HG03442 (cell line): ENCODE results near the gene EEF1A2.
"Not testable (repeated sequence)": the region's sequence is repeated elsewhere in the genome, so short reads cannot be mapped to it uniquely, and the experiment has no call there.

Source experiments
- ATAC-seq: cut with Tn5 transposase; IDR thresholded peaks from one replicate; pipeline ENCODE4 v1.9.1; 2021; ENCODE audit warnings: mild to moderate bottlenecking, moderate library complexity; ENCODE audit not compliant: unreplicated experiment

EEF1A2 gene

DNA sequence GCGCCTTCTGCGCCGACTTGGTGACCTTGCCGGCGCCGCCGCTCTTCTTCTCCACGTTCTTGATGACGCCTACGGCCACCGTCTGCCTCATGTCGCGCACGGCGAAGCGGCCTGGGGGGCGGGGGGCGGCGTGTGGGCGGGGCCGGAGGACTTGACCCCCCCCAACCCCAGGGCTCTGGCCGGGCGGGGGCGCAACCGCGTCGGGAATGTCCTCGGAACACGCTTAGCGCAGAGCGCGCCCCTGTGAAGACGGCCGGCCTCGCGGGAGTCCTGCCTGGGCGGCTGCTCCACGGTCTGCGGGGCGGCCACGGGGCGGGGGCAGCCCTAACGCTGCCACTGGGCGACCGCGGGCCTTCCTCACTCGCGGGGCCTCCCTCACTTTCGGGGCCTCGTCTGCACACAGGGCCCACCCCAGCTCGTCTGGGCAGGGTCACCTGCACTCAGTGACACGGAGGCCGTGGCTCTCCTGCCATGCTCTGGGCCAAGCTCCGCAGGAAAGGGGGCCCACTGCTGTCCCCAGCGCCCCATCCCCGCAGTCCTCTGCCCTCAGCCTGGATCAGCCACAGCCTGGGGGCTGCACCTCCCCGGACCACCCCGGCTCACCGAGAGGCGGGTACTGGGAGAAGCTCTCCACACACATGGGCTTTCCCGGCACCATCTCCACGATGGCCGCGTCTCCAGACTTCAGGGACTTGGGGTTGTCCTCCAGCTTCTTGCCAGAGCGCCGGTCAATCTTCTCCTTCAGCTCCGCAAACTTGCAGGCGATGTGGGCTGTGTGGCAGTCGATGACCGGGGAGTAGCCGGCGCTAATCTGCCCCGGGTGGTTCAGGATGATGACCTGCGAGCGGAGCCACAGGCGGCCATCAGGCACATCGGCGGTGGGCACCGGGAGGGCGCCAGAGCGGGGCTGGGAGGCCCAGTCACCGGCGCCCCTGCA is 10.3 kb downstream of the EEF1A2 start:
- no peak for ATAC-seq

DNA sequence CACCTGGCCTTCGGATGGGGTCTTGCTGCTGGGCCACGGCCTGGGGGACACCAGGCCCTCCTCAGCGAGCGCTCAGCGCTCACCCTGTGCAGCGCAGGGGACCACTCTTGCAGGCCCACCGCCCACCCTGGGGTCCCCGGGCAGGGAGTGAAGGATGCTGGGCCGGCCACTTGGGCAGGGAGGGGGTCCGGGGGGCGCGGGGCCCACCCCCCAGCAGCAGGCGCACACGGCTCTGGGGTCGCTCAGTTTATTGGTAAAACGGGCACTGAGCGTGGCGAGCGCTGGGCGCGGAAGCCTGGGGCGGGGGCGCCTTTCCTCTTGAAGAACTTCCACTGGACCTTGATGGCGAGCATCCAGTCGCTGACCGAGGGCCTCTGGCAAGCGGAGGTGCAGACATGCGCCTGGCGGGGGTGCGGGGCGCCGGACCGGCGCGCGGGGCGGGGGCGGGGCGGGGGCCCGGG is 11.1 kb downstream of the EEF1A2 start:
- no peak for ATAC-seq

DNA sequence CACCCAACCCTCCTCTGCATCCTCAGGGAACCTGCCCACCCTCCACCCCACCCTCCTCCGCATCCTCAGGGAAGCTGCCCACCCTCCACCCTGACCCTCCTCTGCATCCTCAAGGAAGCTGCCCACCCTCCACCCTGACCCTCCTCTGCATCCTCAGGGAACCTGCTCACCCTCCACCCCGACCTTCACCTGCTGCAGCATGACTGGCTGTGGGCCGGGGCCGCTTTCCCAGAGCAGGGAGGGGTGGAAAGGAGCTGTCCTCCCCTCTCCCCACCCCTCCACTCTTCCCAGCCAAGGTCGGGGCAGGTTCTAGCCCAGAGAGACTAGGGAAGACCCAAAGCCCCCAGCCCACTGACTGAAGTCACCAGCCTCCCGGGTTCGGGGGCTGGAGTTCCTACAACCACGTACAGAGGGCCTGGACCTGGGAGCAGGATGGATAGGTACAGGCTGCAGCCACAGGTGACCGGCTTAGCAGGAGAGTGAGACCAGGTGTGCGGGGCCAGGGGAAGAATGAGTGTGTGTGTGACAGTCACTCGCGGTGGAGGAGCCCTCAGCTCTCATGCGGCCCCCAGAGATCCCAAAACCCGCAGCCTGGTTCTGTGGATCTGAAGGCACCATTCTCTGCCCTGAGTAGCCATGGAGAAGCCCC is 11.6 kb downstream of the EEF1A2 start:
- ATAC-seq: no peak

DNA sequence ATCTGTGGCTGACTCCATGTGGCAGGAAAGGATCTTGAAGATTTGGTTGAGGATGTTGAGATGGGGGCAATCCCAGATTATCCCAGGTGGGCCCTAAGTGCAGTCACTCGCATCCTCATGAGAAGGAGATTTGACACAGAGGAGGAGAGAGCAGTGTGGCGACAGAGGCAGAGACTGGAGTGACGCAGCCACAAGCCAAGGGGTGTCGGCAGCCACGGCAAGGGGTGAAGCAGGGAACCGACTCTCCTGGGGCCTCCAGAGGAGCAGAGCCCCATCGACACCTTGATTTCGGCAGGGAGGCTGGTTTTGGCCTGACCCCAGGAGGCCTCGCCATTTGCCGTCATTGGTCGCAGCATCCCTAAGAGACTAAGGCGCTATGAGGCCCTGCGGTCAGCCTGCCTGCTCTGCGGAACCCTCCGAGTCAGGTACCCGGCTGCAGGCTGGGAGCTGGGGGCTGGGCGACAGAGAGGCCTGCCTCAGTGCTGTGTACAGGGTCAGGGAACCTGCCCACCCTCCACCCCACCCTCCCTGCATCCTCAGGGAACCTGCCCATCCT is 12.5 kb downstream of the EEF1A2 start:
- ATAC-seq: no peak

DNA sequence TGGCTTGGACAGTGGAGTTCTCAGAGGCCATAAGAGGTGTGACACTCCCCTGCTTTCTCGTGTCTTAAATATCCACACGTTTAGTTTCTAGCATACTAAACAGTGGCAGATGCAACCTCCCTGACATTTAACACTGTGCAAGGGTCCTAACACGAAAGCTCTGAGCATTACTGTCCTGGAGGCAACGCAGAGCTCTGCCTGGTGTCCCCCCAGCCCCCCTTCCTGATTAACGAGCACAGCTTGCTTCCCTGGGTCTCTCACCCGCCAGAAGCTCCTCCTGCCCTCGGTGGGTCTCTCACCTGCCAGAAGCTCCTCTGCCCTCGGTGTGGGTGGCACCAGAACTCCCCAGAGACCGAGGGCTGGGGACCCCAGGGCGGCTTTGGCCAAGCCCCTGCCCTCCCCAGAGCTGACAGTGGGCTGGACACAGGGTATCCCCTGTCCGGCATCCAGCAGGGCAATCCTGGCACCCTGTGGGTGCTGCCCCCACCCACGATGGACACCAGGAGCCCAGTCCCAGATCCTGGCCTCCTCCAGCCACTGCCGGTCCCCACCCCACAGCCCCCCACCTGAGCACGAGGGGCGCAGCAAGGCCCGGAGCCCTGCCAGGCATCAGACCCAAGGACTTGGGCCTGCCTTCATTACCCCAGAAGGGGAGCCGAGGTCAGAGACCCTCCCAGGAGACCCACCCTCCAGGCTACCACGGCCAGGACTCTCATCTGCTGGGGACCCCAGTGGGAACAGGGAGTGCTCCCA is 14.1 kb downstream of the EEF1A2 start:
- ATAC-seq: no peak

DNA sequence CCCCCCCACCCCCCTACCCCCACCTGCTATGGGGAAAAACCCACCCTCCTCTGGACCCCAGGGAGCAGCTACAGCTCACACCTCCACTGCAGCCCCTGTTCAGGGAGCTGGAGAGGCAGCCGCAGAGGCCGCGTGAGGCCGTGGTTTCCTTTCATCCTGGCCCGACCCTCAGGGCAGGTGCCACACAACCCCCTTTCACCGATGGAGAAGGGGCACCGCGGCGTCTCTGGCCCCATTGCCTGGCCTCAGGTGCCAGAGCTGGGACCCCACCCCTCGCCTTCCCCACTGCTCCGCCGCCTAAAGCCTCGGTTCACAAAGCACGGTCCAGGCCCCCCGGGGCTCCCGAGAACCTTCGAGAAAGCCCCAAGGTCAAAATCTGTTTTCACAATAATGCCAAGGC is 14.6 kb downstream of the EEF1A2 start:
- ATAC-seq: no peak

DNA sequence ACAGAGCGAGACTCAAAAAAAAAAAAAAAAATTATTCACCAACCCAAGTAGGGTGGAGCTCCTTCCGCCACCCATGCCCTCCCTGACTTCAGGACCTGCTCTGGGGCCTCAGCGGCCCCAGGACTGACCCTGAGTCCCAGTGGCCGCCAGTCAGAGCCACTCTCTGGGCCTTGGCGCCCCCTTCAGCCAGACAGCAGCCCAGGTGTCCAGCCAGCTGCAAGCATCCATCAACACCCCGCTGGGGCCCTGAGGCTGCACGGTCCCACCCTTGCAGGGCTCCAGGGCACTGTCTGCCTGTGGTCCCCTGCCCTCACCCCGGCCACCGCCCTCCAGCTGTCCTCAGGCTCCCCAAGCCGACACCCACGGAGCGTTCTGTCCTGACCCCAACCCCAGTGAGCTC is 15.0 kb downstream of the EEF1A2 start:
- ATAC-seq: no peak

DNA sequence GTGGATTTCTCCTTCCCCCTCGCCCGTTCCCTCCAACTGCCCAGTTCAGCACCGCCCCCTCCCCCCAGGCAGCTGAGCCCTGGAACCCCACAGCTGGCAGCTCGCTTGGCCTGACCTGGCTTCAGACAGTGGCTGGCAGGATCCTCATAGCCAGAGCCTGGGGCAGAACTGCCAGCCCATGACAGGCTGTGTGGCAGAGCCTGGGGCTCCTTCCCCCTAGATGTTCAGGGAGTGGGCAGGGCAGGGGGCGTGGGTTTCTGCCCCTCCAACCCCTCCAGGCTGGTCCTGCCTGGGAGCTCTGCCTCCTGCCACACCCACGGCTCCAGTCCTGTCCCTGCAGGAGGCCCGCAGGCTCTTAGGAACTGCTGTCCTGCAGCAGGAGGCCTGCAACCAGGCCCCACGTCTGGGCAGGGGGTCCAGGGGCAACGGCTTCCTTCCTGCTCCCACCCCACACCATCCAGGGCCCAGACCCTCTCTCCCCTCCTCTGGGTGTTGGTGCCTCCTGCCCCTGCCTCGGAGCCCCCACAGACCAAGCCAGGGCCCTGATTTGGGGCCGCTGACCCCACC is 16.8 kb downstream of the EEF1A2 start:
- no peak for ATAC-seq

DNA sequence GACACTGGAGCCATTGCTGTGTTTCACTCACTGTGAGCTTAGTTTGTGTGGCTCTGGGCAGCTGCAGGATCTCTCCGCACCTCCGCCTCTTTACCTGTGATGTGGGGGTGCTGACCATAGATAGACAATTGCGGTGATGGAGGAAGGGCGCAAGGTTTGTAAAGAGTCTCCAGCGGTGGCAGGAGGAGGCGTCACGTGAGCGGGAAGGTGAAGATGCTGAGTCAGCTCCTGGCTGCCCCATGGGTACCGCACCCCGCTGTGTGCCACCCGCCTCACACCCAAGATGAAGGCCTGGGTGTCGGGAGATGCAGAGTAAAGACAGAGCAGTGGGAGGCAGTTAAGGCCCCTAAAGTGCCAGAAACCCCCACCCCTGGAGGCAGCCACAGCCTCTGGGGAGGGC is 17.4 kb downstream of the EEF1A2 start:
- no peak for ATAC-seq

DNA sequence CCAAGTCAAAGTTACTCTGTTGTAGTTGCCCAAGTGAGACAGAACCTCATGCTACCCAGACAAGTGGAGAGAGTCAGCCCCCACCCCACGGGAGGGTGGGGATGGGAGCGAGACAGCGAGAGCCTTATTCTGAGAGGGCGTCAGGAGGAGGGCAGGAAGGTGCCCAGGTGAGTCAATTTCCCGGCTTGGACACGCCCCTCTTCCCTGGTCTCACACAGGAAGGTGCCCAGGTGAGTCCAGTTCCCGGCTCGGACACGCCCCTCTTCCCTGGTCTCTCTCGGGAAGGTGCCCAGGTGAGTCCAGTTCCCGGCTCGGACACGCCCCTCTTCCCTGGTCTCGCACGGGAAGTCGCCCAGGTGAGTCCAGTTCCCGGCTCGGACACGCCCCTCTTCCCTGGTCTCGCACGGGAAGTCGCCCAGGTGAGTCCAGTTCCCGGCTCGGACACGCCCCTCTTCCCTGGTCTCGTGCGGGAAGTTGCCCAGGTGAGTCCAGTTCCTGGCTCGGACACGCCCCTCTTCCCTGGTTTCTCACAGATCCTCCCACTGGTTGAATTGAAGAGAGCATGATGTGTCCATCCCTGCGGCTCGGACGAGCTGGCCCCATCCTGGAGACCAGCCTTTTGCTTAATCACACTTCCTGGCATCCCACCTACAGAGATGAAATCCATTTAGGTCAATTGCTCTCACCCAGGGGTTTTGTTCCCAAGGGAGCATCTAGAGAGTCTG is 19.0 kb downstream of the EEF1A2 start:
- ATAC-seq: not testable (repeated sequence)

DNA sequence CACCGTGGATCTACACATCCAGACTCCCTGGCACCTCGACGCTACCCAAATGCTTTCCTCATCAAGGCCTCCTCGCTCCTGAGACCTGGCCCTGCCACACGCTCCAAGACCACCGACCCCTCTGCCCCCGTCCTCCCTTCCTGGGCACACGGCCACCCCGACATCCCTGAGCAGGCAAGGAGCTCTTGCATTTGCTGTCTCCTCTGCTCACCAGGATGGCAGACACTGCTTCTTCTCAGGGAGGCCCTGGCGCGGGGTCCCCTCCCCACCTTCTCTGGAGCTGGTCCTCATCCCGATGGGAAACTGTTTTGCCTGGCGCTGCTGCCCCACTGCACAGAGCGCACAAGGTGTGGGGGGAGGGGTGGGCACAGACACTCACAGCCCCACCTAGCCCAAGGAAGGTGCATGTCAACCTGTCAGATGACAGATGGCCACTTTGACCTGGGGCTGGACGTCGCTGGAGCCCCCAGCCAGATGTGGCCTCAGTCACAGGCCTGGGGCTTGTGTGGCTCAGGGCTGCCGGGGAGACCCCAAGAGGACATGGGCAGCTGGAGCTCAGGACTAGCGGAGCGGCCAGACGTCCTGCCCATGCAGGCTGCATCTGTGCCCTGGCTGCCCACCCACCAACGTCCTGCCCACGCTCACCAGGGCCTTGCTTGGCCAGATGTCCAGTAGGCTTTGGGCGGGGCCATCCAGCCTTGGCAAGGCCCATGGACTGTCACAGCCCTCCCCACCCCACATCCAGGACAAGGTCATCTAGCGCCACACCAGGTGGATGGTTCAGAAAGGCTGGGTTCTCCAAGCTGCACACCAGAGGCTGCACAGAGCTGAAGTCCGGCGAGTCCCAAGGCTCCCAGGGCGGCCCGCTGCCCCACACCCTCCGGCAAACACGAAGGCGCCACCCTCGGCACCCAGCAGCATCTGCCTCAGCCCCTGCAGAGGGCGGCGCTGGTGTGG is 20.3 kb downstream of the EEF1A2 start:
- ATAC-seq: no peak

DNA sequence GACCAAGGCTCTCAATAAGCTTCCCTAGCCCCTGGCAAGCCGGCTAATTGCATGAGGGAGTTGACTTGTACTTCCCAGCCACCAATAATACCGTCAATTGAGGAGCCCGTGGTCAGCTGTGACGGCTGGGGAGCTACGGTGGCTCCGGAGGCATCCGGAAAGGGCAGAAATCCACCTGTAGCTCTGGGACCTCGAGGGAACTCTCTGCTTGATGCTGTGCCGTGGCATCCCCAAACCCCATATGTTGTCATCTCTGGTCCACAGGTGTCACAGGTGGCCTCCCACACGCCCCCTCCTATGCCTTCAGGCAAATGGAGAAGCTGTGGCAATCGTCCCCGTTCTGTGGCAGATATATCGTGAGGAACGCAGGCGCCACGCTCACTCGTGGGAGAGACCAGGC is 20.9 kb downstream of the EEF1A2 start:
- no peak for ATAC-seq

DNA sequence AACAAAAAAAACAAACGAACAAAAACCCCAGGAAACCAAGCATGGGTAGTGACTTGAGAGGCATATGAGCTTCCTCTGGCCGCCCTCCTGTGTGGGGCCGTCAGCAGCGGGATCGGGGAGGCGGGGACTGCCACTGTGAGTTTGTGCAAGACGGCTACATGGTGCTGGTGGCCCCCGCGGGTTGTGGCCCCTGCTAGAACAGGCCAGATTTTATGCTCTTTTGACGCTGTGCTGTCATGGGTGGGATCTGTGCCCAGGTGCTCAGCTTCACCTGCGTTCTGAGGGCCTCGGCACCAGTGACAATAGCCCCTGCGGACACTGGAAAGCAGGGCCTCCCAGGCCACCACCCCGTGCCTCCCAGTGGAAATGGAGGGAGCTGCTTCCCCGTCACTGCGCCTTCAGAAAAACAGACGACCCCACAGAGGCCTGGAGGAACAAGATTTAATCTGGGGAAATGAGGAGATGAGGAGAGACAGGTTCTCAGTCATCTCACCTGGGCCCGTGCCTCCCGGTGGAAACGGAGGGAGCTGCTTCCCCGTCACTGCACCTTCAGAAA is 21.7 kb downstream of the EEF1A2 start:
- no peak for ATAC-seq

DNA sequence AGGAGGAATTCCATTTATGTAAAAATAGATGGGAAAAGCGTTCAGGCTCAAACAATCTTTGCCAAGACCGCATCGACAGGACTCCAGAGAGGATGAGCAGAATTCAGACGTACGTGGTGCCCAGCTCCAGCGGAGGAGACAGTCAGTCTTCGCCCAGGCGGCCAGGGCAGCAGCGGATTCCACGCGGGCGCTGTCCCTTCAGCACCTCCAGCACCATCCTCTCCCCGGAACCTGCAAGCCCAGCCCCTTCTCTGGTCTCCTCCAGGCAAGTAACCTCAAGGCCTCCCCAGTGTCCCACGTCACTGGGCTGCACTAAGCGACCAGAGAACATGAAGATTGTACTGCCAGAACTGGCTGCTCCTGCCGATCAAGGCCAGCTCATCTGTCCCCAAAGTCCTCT is 23.7 kb downstream of the EEF1A2 start:
- no peak for ATAC-seq

DNA sequence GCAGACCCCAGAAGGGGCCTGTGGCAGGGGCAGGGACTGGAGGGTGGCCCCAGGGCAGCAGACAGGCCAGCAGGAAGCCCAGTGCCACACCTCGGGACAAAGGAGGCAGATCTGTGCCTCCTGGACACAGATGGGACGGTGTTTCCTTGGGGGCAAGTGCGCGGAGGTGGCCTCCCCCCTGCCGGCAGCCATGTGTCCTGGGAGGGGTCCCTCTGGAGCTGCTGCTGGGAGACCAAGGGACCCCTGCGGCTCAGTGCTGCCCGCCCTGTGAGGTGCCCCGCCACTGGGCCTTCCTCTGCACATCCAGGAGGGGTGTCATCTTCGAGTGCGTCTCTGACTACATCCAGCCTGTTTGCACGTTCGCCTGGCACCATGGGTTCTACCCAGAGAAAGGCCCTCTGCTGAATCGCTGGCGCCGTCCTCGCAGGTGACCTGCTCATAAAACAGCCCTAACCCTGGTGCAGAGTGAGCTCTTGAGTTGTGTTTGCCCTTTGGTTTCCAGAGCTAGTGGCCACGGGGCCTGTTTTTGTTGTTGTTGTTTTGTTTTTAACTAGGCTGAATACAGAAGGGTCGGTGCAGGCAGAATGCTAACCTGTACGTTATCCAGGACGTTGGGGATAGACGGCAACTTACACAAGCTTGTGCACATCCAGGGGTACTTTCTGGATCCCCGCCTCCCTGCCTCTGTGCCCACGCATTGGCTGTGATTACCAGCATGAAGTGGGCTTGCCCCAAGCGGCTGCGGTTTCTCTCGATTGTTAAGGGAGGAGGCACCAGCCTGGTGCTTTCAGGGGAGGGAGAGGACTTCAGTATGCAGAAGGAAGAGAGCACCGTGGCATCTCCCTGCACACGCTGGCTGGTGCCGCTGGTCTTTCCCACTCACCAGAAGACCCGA is 25.1 kb downstream of the EEF1A2 start:
- no peak for ATAC-seq

DNA sequence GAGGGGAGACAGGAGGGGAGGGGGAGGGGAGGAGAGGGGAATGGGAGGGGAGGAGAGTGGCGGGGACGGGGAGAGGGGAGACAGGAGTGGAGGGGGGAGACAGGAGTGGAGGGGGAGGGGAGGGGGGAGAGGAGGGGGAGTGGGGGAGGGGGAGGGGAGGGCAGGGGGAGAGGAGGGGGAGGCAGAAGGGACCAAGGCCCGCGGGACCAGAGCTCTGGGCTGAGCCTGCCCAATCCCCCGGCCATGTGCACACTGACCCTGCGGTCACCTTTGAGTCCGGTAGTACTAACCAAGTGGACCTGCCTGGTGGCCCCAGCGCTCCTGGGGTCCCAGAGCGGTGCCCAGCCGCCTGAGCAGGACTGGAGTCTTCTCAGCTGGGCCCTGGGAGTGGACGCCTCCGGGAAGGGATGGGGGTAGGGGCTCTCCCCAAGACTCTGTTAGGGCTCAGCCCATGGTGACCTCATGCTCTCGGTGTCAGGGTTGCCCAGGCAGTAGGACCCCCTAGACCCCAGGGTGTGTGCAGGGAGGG is 26.0 kb downstream of the EEF1A2 start:
- ATAC-seq: no peak

DNA sequence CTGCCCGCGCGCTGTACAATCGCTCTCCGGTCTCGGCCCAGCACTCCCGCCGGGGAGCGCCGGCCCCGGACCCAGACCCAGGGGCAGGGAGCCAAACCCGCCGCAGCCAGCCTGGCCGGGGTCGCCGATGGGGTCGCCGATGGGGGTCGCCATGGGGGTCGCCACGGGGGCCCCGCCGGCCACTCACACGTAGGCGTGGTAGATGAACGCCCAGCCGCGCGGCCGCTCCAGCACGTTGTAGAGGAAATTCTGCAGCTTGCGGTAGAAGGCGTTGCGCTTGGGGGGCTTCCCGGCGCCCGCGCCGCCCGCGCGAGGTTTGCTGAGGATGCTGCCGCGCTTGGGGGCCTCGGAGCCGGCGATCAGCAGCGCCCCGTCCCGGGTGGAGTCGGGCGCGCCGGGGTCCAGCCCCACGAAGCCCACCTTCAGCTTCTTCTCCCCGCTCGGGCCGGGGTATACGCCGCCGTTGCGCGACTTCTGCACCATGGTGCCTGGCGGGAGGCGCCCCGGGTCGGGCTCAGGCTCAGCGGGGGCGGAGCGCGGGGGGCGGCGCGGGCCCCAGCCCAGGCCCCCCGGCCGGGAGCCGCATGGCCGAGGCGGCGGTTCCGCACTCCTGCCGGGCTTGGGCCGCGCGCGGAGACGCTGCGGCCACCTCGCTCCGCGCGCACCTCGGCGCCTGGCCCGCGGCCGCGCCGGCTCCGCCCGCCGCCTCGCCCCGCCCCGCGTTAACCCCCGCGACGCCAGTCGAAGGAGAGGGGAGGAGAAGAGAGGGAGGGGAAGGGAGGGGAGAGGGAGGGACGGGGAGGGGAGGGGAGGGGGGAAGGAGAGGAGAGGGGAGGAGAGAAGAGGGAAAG is 26.7 kb downstream of the EEF1A2 start, which contains the start of gene KCNQ2:
Gene KCNQ2 (minus strand): TSS at position 675 of the 851 bp plus-strand sequence. CDS start 192 bp downstream, at position 483.
- no peak for ATAC-seq
